ENCODE data around the gene RAB6C. TPM values are rescaled to one million over a fixed set of nuclear protein-coding genes. Genes with fewer than 3 reads are reported as not detected.
"Not testable (repeated sequence)": the region's sequence is repeated elsewhere in the genome, so short reads cannot be mapped to it uniquely, and the experiment has no call there.

Gene RAB6C
- 0.02 TPM in 1 of 2 replicates, not detected in the other for total RNA-seq (2014; rRNA removed; shearing (Covaris generic))

DNA sequence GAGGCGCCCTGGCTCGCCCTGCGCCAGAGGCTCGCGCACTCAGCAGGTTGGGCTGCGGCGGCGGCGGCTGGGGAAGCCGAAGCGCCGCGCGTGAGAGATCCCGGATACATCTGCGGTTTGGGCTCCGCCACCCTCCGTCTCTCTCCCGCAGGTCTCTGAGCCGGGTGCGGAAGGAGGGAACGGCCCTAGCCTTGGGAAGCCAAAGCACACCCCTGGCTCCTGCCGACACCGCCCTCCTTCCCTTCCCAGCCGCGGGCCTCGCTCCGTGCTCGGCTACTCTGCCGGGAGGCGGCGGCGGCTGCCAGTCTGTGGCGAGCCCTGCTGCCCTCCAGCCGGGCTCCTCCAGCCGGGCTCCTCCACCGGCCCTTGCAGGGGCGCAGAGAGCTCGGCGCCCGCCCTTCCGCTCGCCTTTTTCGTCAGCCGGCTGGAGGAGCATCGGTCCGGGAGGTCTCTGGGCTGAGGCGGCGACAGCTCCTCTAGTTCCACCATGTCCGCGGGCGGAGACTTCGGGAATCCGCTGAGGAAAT, at the start of gene RAB6C:
Gene RAB6C (plus strand): TSS at position 38 of the 527 bp plus-strand sequence. CDS start 450 bp downstream, at position 488.
- DNase-seq (ENCODE audit: low read depth), result not testable (repeated sequence)

- DNase-seq (ENCODE audit: low read depth), result no peak
Observed at GRCh38 chr2:129930451-129930850, 49.0 kb upstream of the RAB6C start.

DNA sequence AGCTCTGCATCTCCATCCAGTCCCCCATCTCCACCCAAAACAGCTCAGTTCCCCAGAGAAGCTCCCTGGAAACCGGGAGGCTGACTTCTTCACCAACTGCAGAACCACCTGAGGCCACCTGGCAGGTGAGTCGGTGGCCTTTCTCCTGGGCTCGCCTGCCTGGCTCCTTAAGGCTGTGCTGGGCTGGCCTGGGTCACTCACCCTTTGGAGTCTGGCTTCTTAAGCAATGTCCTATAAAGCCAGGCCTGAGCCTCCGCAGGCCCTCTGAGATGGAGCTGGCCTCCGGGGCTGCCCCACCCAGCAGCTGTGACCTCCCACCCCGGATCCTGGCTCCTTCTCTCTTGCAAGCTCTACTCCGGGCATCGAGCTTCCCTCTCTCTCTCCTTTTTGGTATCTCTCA, 46.1 kb upstream of the RAB6C start:
- DNase-seq (ENCODE audit: low read depth), result not testable (repeated sequence)

DNA sequence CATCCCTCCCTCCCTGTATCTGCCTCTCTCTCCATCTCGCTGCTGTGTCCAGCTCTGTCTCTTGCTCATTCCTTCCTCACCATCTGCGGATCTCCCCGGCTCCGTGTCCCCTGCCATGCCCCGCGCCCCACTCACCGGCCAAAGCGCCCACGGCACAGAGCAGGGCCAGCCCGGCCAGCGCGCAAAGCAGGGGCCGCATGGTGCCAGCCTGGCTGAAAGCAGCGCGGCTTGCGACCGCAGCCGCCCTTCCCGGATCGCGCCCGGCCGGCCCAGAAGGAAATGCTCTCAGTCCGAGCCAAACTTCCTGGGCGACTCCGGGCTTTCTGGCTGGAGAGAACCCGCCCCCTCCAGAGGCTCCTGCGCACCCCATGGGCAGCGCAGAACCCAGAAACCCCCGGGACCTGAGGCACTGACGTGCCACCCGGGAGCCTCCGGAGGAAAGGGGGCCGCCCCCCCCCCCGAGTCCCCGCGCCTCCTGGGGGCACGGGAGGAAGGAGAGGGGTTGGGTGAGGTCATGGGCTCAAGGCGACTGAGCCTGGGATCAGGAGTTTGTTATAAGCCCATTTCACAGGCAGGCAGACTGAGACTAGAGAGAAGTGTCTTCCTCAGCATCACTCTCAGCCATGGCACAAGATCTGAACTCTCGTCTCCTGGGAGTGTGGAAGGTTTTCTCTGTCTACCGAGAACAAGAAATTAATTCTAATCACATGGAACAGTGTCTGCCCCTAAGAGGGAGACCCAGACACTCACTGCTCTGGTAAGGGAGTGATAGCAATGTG, 45.2 kb upstream of the RAB6C start:
- DNase-seq (ENCODE audit: low read depth), result no peak

- no peak for DNase-seq (ENCODE audit: low read depth)
Observed at GRCh38 chr2:129935118-129935517, 44.3 kb upstream of the RAB6C start.

GRCh38 chr2:129936334-129936934, 43.0 kb upstream of the RAB6C start:
- DNase-seq (ENCODE audit: low read depth), result peak; percentile 4

- not testable (repeated sequence) for DNase-seq (ENCODE audit: low read depth)
Observed at GRCh38 chr2:129938850-129939471, 40.5 kb upstream of the RAB6C start.

DNA sequence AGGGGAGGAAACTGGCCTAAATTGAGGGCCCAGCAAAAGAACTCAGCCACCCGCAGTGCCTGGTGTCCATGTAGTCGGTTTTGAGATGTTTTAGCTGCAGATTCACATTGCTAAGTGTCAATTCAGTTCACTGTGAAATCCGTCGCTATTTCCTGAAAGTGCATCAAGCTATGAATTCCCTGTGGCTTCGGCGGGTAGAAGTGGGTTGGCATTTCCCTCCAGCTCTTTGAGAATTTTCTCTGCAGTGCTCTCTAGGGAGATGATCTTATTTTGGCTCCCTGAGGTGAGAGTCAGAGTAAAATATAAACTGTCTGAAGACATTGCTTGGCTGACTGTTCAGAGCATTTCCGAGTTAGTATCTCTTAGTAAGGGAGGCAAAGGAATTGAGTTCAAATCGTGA, 36.0 kb upstream of the RAB6C start:
- DNase-seq (ENCODE audit: low read depth), result not testable (repeated sequence)

DNA sequence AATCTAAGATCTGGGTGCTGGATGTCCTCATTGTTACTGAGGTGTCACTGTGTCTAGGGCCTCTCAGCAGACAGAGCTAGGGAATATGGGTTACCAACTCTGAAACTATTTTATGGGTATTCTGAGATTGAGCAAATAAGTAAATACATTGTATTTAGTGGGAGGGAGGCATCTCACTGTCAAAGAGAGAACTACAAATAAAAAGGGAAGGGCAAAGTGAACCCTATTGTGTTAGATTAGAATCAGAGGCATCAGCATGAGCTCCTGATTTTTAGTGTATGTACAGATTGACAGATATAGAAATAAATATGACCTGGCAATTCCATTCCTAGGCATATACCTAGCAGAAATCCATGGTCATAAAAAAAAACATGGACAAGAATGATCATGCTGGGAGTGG, 33.9 kb upstream of the RAB6C start:
- DNase-seq (ENCODE audit: low read depth), result no peak

DNA sequence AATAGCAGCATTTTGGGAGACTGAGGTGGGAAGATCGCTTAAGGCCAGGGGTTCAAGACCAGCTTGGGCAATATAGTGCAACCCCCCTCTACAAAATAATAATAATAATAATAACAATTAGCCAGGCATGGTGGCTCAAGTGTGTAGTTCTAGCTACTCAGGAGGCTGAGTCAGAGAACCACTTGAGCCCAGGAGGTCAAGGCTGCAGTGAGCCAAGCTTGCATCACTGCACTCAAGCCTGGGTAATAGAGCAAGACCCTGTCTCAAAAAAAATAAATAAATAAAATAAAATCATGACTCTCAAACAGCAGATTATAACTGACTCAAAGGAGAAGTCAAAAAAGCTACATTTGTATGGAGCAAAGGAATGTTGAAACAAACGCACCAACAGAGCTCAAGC, 31.8 kb upstream of the RAB6C start:
- DNase-seq (ENCODE audit: low read depth), result not testable (repeated sequence)

DNA sequence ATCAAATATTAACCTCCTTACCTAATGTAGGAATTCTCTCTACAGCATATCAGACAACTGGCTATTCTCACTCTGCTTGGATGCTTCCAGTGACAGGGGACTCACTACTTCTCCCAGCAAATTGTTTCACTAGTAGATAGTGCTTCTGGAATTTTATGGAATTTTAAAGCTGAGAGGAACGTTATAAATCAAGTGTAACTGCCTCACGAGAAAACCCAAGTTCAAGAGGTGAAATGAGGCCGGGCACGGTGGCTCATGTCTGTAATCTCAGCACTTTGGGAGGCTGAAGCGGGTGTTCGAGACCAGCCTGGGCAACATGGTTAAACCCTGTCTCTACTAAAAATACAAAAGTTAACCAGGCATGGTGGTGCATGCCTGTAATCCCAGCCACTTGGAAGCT, 23.3 kb upstream of the RAB6C start:
- not testable (repeated sequence) for DNase-seq (ENCODE audit: low read depth)

DNA sequence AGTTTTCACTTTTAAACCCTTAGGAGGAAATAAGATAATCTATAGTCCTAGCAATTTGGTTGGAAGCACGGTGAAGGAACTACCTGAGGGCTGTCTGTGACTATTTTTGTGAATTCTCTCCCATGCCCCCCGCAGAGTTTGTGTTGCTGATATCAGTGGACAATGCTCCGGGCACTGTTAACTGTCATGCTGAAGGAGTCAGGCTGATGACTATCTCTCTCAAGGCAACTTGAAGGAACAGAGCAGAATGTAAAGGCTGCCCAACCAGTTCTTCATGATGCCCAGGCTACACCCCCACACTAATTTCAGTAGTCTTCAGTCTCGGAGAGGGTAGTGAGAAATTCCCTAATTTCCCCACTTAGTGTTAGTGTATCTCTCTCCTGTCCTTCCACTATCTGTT, 21.6 kb upstream of the RAB6C start:
- no peak for DNase-seq (ENCODE audit: low read depth)

DNA sequence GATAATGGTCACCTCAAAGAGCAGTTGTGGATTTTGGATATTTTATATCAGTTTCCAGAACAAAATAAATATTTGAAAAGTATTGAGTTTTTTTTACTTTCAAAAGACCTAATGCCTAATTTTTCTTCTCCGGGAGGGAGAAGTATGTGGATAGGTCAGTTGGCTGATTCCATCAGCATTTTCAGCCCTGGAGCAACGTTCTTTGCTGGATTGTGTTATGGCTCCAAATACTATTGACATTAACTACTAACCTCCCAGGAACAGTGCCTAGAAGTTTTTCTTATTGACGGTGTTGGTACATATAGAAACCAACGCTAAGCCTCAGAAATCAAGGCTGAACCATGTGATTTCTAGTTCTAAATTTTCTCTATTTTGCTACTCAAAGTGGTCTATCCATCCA, 20.7 kb upstream of the RAB6C start:
- DNase-seq (ENCODE audit: low read depth), result not testable (repeated sequence)

DNA sequence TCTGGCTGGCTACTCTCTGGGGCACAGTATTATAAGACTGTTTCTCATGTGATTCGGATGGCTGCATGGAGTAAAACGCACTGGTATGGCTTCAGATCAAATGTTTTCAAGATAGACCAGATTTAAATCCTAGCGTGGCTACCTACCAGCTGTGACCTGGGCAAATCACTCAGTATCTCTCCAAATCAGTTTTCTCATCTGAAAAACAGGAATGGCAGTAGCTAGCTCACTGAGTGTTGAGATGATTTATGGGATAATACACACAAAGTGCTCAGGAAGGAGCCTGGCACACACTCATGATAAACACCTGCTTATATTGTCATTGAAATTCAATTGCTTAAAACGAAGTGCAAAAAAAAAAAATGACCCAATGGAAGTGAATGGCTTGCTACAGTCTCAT, 10.9 kb upstream of the RAB6C start:
- not testable (repeated sequence) for DNase-seq (ENCODE audit: low read depth)

DNA sequence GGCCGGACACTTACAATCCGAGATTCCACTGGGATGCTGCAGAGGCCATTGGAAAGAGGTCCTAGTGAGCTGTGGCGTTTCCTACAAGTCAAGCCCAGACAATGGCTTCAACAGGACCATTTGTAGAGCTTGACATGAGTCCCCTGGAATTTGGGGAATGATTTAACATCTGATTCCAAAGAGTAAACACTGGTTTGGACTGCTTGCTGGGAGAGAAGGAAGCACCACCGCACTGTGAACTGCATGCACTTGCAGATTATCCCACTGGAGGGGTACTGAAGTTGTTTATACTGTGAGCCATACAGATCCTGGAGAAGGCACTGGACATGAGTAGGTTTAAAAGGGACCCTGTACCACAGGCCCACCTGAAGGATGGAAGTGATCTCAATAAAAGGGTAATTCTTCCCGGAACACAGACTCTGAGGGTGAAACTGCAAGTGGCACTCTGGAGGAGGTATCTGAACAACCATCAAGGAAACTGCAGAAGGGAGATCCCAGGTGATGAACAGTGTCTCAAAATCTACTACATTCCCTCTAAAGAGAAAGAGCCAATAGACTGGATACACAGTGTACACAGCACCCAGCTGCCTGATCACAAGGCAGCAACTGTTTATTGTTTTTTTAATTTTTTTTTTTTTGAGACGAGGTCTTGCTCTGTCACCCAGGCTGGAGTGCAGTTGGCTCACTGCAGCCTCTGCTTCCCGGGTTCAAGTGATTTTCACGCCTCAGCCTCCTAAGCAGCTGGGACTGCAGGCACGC, 4.3 kb upstream of the RAB6C start:
- no peak for DNase-seq (ENCODE audit: low read depth)

- DNase-seq (ENCODE audit: low read depth), result not testable (repeated sequence)
Observed at GRCh38 chr2:129976969-129977368, 2.5 kb upstream of the RAB6C start.

DNA sequence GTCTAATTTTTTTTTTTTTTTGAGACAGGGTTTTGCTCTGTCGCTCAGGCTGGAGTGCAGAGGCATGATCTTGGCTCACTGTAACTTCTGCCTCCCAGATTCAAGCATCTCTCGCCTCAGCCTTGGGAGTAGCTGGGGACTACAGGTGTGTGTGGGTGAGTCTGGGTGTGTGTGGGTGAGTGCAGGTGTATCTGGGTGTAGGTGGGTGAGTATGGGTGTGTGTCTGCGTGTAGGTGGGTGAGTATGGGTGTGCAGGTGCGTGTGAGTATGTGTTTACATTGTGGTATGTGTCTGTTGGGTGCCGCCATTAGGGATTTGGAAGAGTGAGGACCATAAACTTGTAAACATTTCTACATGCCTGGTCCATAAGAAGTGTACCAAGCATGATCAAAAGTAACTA, 1.5 kb upstream of the RAB6C start:
- DNase-seq (ENCODE audit: low read depth), result no peak

DNA sequence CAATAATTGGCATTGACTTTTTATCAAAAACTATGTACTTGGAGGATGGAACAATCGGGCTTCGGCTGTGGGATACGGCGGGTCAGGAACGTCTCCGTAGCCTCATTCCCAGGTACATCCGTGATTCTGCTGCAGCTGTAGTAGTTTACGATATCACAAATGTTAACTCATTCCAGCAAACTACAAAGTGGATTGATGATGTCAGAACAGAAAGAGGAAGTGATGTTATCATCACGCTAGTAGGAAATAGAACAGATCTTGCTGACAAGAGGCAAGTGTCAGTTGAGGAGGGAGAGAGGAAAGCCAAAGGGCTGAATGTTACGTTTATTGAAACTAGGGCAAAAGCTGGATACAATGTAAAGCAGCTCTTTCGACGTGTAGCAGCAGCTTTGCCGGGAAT, 780 bp downstream of the RAB6C start:
- DNase-seq (ENCODE audit: low read depth), result not testable (repeated sequence)

GRCh38 chr2:129981689-129982088, 2.2 kb downstream of the RAB6C start:
- DNase-seq (ENCODE audit: low read depth), result not testable (repeated sequence)

DNA sequence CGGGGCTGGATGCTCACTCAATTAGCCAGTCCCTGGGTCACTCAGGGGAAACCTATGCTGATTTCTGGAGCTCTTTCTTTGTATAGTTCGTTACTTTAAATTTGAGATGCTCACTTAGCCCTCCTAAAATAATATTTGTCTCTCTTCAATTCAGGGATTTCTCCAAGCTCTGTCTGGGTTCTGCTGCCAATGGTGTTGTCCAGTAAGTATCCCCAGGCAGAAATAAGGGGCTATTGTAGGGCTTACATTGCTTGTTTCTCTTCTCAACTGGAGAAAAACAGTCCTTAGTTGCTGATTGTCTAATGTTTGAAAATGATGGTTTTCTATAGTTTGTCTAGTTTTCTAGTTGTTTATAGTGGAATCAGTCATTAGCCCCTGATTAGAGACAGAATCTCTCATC, 5.0 kb downstream of the RAB6C start:
- no peak for DNase-seq (ENCODE audit: low read depth)

GRCh38 chr2:129992415-129993006, 13.0 kb downstream of the RAB6C start:
- DNase-seq (ENCODE audit: low read depth), result not testable (repeated sequence)
